GM19372 (cell line): Measurements from ENCODE around the gene MVB12B.
"Not testable (repeated sequence)": the region's sequence is repeated elsewhere in the genome, so short reads cannot be mapped to it uniquely, and the experiment has no call there.

Experiments used
- ATAC-seq: cut with Tn5 transposase; IDR thresholded peaks from one replicate; pipeline ENCODE4 v1.9.1; 2021; ENCODE audit warnings: mild to moderate bottlenecking, low read depth, moderate library complexity; ENCODE audit not compliant: unreplicated experiment

Gene MVB12B

DNA sequence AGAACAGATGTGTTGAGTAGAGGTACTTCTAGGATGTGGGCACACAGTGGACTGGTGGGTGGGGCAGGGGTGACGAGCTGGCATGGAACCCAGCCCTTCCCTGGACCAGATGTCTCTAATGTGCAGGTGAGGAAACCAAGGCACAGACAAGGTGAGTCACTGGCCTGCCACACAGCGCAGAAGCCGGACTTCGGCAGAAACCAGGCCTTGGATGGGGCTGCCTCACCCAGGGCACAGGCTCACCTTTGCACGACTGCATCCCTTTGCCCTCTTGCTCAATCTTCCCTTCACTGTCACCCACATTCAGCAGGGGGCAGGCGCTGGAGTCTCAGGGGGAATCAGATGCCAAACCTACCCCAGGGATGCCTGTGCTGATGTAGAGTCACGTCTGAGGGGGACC is 221.7 kb downstream of the MVB12B start:
- ATAC-seq = no peak

DNA sequence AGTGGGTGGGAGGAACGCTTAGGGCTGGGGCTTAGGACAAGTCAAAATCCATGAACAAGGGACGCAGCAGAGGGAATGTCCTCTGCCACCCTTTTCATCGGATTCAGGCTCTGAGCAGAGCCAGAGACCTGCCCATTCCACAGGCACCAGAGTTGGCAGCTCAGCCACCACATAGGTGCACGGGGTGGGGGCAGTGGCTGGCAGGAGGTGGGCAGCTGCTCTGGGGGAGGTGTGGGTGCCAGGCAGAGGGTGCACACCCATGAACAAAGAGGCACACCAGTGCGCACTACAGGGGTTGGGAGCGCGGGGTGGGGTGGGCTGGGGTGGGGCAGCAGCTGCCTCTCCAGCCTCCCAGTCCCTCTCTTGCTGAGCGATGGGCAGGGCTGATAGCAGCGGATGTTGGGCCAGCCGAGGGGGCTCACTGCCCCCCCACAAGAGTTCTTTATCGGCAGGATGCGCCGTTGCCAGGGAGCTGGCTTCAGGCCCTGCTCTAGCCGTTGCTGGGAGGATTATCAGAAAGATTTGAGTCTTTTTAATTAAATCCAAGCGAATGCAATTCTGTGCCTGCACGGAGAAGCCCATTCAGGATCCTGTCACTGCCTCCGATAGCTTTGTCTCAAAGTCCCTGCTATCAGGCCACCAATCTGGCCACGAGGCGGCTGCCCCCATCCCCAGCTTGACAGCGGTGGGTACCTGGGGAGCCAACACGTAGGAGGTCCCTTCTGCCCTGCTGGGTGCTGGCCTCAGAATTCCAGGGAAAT is 222.8 kb downstream of the MVB12B start:
- no peak for ATAC-seq

DNA sequence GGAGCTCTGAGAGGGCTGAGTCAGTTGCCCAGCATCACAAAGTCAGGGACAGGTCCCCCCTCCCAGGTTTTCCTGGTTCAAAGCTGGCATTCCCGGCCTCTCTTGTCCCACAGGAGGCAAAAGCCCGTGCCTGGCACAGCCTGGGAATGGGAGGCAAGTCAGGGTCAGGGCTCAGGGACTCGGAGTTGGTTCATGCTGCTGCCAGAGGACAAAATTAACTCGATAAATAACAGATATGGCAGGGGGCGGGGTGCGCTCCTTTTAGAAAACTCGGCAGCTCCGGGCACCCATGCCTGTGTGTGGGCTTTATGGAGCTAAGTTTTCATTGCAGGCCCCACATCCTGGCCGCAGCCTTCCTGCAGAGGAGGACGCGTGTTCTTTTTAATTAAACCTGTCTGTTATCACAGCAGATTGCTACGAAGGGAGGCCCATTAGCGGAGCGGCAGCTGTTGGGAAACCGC is 224.3 kb downstream of the MVB12B start:
- no peak for ATAC-seq

DNA sequence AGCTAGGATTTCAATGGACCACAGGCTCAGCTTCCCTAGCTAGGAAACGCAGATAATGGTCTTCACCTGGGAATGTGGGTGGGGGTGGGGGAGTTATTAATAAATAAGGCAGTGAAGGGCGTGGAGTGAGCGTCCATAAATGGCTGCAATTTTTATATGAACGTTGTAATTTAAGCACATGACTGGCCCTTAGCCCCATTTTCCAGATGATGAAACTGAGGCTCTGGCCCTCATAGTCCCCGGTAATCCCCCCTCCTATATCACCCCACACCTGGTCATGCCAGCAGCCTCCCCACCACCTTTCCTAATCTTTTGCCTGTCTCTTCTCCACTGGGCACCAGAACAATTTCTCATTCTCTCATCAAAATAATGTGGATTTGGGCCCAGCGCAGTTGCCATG is 225.2 kb downstream of the MVB12B start:
- no peak for ATAC-seq

DNA sequence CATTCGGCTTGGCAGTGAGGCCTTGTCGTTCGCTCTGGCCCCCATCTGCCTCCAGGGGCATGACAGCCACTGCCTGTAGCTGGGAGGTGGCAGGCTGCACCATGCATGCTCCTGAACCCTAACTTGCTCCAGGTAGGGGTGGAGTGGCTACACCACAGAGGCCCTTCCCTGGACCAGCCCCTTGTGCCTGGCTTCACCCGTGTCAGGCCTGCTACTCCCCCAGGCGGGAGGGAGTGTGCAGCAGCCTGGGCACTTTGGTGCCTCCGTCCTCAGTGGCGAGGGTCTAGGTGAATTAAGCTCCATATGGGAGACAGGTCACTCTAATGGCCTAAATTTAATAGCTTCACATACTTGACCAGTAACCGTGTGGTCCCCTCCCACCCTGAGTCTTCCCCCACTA is 227.7 kb downstream of the MVB12B start:
- ATAC-seq = no peak

DNA sequence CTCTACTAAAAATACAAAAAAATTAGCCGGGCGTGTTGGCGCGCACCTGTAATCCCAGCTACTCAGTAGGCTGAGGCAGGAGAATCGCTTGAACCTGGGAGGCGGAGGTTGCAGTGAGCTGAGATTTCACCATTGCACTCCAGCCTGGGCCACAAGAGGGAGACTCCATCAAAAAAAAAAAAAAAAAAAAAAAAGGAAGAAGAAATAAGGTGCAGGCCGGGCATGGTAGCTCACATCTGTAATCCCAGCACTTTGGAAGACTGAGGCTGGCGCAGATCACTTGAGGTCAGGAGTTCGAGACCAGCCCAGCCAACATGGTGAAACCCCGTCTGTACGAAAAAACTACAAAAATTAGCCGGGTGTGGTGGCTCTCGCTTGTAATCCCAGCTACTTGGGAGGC is 228.8 kb downstream of the MVB12B start:
- ATAC-seq = not testable (repeated sequence)
